HepG2 (cell line): ENCODE data around the gene HEATR5B. TPM values are rescaled to one million over a fixed set of nuclear protein-coding genes. Genes with fewer than 3 reads are reported as not detected.

Source experiments
- AHR ChIP-seq: IDR thresholded peaks from 2 replicates; pipeline ENCODE4 v1.6.1; 2018; ENCODE audit warnings: missing genetic modification reagents, missing compliant biosample characterization
- GATAD1 ChIP-seq: IDR thresholded peaks from 2 replicates; pipeline ENCODE4 v1.6.1; 2016; ENCODE audit warnings: missing genetic modification reagents, missing compliant biosample characterization
- IKZF5 ChIP-seq: IDR thresholded peaks from 2 replicates; pipeline ENCODE4 v1.6.1; 2018; ENCODE audit warnings: missing genetic modification reagents, mild to moderate bottlenecking, missing compliant biosample characterization
- NFE2 ChIP-seq: sonication (generic); formaldehyde crosslinking; IDR thresholded peaks from 2 replicates; pipeline ENCODE4 v1.4.0; 2020; ENCODE audit warnings: missing genetic modification reagents
- PATZ1 ChIP-seq: sonication (generic); formaldehyde crosslinking; IDR thresholded peaks from 2 replicates; pipeline ENCODE4 v1.4.0; 2020; ENCODE audit warnings: missing genetic modification reagents
- RARA ChIP-seq: IDR thresholded peaks from 2 replicates; pipeline ENCODE4 v1.6.1; 2016; ENCODE audit warnings: missing genetic modification reagents, missing compliant biosample characterization
- SALL2 ChIP-seq: sonication (generic); formaldehyde crosslinking; IDR thresholded peaks from 2 replicates; pipeline ENCODE4 v1.8.1; 2023; ENCODE audit warnings: mild to moderate bottlenecking, missing genetic modification reagents, inconsistent platforms
- SIX4 ChIP-seq: sonication (generic); formaldehyde crosslinking; IDR thresholded peaks from 2 replicates; pipeline ENCODE4 v1.4.0; 2020; ENCODE audit warnings: missing genetic modification reagents
- SYNCRIP ChIP-seq: fragments of 200-400 bp; formaldehyde crosslinking; IDR thresholded peaks from 2 replicates; pipeline ENCODE4 v1.6.1; 2018; ENCODE audit warnings: mild to moderate bottlenecking, low read depth, low read length; ENCODE audit not compliant: insufficient read depth
- TBX2 ChIP-seq: sonication (generic); formaldehyde crosslinking; IDR thresholded peaks from 2 replicates; pipeline ENCODE4 v1.5.0; 2020; ENCODE audit warnings: missing genetic modification reagents, mild to moderate bottlenecking, borderline replicate concordance
- THAP11 ChIP-seq: IDR thresholded peaks from 2 replicates; pipeline ENCODE4 v1.6.1; 2016; ENCODE audit warnings: missing biosample characterization, missing genetic modification reagents
- TRIM22 ChIP-seq: fragments of 450-650 bp; IDR thresholded peaks from 2 replicates; pipeline ENCODE4 v1.6.1; 2017
- U2AF2 ChIP-seq: fragments of 200-400 bp; formaldehyde crosslinking; IDR thresholded peaks from 2 replicates; pipeline ENCODE4 v1.6.1; 2017; ENCODE audit warnings: low read depth, mild to moderate bottlenecking, low read length
- ZNF234 ChIP-seq: sonication (generic); formaldehyde crosslinking; conservative IDR thresholded peaks from 2 replicates; pipeline ENCODE4 v1.5.1; 2020; ENCODE audit warnings: mild to moderate bottlenecking, missing genetic modification reagents
- ZNF282 ChIP-seq: fragments of 450-650 bp; IDR thresholded peaks from 2 replicates; pipeline ENCODE4 v1.6.1; 2018; ENCODE audit not compliant: partially characterized antibody
- ZNF558 ChIP-seq: sonication (generic); formaldehyde crosslinking; IDR thresholded peaks from 2 replicates; pipeline ENCODE4 v1.9.0; 2022; ENCODE audit warnings: mild to moderate bottlenecking, missing genetic modification reagents, borderline replicate concordance
- ZSCAN25 ChIP-seq: sonication (generic); formaldehyde crosslinking; IDR thresholded peaks from 2 replicates; pipeline ENCODE4 v1.8.0; 2022; ENCODE audit warnings: mild to moderate bottlenecking, missing genetic modification reagents
- polyA plus RNA-seq, 8 experiments: library from polyadenylated mRNA; depleted of rRNA in 3 of 8; stranded (reverse) in 7 of 8; unstranded in 1 of 8; fragments of >200 nt; fragmentation: Illumina TruSeq in 4 of 8; extraction: Trizol in 4 of 8; gene quantifications; 2 replicates each; pipeline versions ENCODE4 v1.2.1 to v1.2.3, GENCODE V29; 2011 to 2016; ENCODE audit warnings: low read depth in 4 of 8, missing spikeins in 1 of 8, mixed read lengths in 1 of 8; ENCODE audit not compliant: insufficient read depth in 1 of 8
- total RNA-seq, 5 experiments: library from RNA; depleted of rRNA; stranded (reverse); fragments of >200 nt; fragmentation: Illumina TruSeq; extraction: Trizol; gene quantifications; 2 replicates each; pipeline ENCODE4 v1.2.3, GENCODE V29; 2016; ENCODE audit warnings: low read depth in 1 of 5
- TF ChIP-seq, protein P1 (sequence below): sonication (generic); formaldehyde crosslinking; IDR thresholded peaks from 2 replicates; pipeline ENCODE4 v1.4.0; 2020; ENCODE audit warnings: missing genetic modification reagents, borderline replicate concordance
- TF ChIP-seq, protein P2 (sequence below): sonication (generic); formaldehyde crosslinking; IDR thresholded peaks from 2 replicates; pipeline ENCODE4 v1.4.0; 2020; ENCODE audit warnings: missing genetic modification reagents, borderline replicate concordance

HEATR5B gene
- total and polyA plus RNA-seq, 2 of the 13 experiments (the other 11 are each of a cell fraction or from before 2014, with no cell fraction given), result 12.7 to 16.3 TPM

DNA sequence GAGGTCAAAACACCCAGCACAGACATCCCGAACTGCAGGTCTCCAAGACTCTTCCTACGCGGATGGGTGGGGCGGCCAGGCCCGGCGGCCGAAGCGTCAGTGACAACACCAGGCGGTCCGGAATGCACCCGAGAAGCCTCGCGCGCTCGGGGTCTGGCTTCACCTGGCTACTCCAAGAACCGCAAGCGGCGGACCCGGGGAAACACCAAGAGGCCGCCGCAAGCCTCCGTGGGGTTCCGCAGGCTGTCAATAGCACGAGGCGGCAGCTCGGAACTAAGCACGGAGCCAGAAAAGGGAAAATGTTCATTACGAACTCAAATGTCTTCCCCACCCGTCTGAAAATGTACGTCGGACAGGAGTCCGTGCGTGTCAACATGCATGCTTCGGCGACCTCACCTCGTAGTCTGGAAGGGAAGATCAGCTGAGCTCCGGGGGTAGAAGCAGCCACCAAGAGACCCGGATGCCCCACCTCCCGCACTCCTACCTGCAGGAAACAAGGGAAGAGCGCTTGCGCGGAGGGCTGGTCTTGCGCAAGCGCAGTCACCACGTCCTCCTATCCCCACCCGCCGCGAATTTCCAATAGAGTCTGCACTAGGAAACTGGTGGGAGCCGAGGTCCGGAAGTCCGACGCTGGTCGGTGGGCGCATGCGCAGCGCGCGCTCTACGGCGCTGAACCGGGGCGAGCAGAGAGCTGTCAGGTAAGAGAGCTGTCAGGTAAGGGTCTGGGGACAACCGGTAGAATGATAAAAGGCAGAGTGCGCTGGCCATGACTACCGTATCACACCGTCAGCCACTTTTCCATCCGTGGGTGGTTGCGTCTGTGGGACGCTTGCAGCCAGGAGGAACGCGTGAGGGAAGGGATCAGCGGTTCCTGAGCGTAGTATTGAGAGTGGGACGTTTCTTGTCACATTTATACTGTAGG is at the start of gene HEATR5B, which contains the start of gene GPATCH11 (continued):
- peak; percentile 64; the same call in 1 of the 2 replicates for TF ChIP-seq PATZ1 (CRISPR knock-in tag)
- TF ChIP-seq ZNF558, result no peak
- TF ChIP-seq SALL2, result no peak; the same call in 1 of the 2 replicates
- peak; percentile 85 for TF ChIP-seq GATAD1
- TF ChIP-seq SYNCRIP, result no peak
- peak; percentile 82; the same call in 1 of the 2 replicates for TF ChIP-seq TBX2 (CRISPR knock-in tag)
- 0 out of 2 replicates have a peak, but pooled peaks have one; percentile 11 for TF ChIP-seq RARA
- no peak for TF ChIP-seq SIX4 (CRISPR knock-in tag)
- TF ChIP-seq THAP11 (CRISPR knock-in tag), result peak; percentile 81
- no peak for TF ChIP-seq ZNF234 (CRISPR knock-in tag)
- TF ChIP-seq AHR, result no peak; the same call in 1 of the 2 replicates
- peak; percentile 92 for TF ChIP-seq ZSCAN25
- no peak for TF ChIP-seq NFE2 (CRISPR knock-in tag)
- no peak for TF ChIP-seq U2AF2
- TF ChIP-seq, protein P1, sequence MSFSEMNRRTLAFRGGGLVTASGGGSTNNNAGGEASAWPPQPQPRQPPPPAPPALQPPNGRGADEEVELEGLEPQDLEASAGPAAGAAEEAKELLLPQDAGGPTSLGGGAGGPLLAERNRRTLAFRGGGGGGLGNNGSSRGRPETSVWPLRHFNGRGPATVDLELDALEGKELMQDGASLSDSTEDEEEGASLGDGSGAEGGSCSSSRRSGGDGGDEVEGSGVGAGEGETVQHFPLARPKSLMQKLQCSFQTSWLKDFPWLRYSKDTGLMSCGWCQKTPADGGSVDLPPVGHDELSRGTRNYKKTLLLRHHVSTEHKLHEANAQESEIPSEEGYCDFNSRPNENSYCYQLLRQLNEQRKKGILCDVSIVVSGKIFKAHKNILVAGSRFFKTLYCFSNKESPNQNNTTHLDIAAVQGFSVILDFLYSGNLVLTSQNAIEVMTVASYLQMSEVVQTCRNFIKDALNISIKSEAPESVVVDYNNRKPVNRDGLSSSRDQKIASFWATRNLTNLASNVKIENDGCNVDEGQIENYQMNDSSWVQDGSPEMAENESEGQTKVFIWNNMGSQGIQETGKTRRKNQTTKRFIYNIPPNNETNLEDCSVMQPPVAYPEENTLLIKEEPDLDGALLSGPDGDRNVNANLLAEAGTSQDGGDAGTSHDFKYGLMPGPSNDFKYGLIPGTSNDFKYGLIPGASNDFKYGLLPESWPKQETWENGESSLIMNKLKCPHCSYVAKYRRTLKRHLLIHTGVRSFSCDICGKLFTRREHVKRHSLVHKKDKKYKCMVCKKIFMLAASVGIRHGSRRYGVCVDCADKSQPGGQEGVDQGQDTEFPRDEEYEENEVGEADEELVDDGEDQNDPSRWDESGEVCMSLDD (CRISPR knock-in tag), result no peak
- TF ChIP-seq TRIM22, result no peak
- TF ChIP-seq ZNF282, result no peak
- TF ChIP-seq, protein P2, sequence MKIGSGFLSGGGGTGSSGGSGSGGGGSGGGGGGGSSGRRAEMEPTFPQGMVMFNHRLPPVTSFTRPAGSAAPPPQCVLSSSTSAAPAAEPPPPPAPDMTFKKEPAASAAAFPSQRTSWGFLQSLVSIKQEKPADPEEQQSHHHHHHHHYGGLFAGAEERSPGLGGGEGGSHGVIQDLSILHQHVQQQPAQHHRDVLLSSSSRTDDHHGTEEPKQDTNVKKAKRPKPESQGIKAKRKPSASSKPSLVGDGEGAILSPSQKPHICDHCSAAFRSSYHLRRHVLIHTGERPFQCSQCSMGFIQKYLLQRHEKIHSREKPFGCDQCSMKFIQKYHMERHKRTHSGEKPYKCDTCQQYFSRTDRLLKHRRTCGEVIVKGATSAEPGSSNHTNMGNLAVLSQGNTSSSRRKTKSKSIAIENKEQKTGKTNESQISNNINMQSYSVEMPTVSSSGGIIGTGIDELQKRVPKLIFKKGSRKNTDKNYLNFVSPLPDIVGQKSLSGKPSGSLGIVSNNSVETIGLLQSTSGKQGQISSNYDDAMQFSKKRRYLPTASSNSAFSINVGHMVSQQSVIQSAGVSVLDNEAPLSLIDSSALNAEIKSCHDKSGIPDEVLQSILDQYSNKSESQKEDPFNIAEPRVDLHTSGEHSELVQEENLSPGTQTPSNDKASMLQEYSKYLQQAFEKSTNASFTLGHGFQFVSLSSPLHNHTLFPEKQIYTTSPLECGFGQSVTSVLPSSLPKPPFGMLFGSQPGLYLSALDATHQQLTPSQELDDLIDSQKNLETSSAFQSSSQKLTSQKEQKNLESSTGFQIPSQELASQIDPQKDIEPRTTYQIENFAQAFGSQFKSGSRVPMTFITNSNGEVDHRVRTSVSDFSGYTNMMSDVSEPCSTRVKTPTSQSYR (CRISPR knock-in tag), result 0 out of 2 replicates have a peak, but pooled peaks have one; percentile 10
- TF ChIP-seq IKZF5, result peak; percentile 84
